KG1 (cell line): ENCODE data around the gene SMC6.

Experiments
- DNase-seq: peaks from one replicate; lab custom pipeline; 2025; lab: John Stamatoyannopoulos, UW

Gene SMC6

GRCh38 chr2:17753803-17754663 is at the start of gene SMC6, which contains the start of gene GEN1:
Gene SMC6, minus strand, starts transcription at chr2:17753810. Its CDS starts 7,864 bp downstream, at chr2:17745946.
Gene GEN1, plus strand, starts transcription at chr2:17754138. Its CDS starts 5,806 bp downstream, at chr2:17759944.
- DNase-seq = peak; percentile 94

GRCh38 chr2:17800693-17801458 is 47.3 kb upstream of the SMC6 start:
- no peak for DNase-seq

- no peak for DNase-seq
Observed at GRCh38 chr2:17800219-17800618, 46.6 kb upstream of the SMC6 start.

GRCh38 chr2:17799301-17800120 is 45.9 kb upstream of the SMC6 start:
- DNase-seq = no peak

- DNase-seq = no peak
Observed at GRCh38 chr2:17798338-17798737, 44.7 kb upstream of the SMC6 start.

GRCh38 chr2:17795309-17795708 is 41.7 kb upstream of the SMC6 start:
- no peak for DNase-seq

- DNase-seq = no peak
Observed at GRCh38 chr2:17793803-17794354, 40.3 kb upstream of the SMC6 start.

- DNase-seq = no peak
Observed at GRCh38 chr2:17793296-17793695, 39.7 kb upstream of the SMC6 start.

- no peak for DNase-seq
Observed at GRCh38 chr2:17792515-17792914, 38.9 kb upstream of the SMC6 start.

GRCh38 chr2:17791817-17792130 is 38.2 kb upstream of the SMC6 start:
- no peak for DNase-seq

GRCh38 chr2:17791121-17791816 is 37.7 kb upstream of the SMC6 start:
- DNase-seq = no peak

GRCh38 chr2:17790536-17790935 is 36.9 kb upstream of the SMC6 start:
- no peak for DNase-seq

GRCh38 chr2:17788773-17789172 is 35.2 kb upstream of the SMC6 start:
- DNase-seq = no peak

GRCh38 chr2:17786727-17787126 is 33.1 kb upstream of the SMC6 start:
- no peak for DNase-seq

- no peak for DNase-seq
Observed at GRCh38 chr2:17781482-17781881, 27.9 kb upstream of the SMC6 start.

- no peak for DNase-seq
Observed at GRCh38 chr2:17780546-17780945, 26.9 kb upstream of the SMC6 start.

GRCh38 chr2:17772532-17772931 is 18.9 kb upstream of the SMC6 start:
- no peak for DNase-seq

GRCh38 chr2:17771956-17772355 is 18.3 kb upstream of the SMC6 start:
- no peak for DNase-seq

- DNase-seq = no peak
Observed at GRCh38 chr2:17768894-17769293, 15.3 kb upstream of the SMC6 start.

GRCh38 chr2:17765398-17765797 is 11.8 kb upstream of the SMC6 start:
- no peak for DNase-seq

GRCh38 chr2:17763641-17764333 is 10.2 kb upstream of the SMC6 start:
- DNase-seq = no peak
